ENCODE measurements around the gene RPL14.
A peak's percentile ranks its signal among the peaks of the same experiment; 100 is the strongest.

Gene RPL14

GRCh38 chr3:40463579-40463978, 6.4 kb downstream of the RPL14 start:
- no peak for DNase-seq

GRCh38 chr3:40464339-40465110, 7.4 kb downstream of the RPL14 start:
- peak; percentile 15 to 60 for DNase-seq

- no peak for DNase-seq
Observed at GRCh38 chr3:40465111-40465407, 7.9 kb downstream of the RPL14 start.

GRCh38 chr3:40465456-40465855, 8.3 kb downstream of the RPL14 start:
- DNase-seq: no peak

- no peak for DNase-seq
Observed at GRCh38 chr3:40468018-40468417, 10.9 kb downstream of the RPL14 start.

- no peak for DNase-seq
Observed at GRCh38 chr3:40470701-40471100, 13.6 kb downstream of the RPL14 start.

GRCh38 chr3:40476478-40477470, 19.6 kb downstream of the RPL14 start, which contains the start of gene ZNF619:
Gene ZNF619 (plus strand): TSS chr3:40477122. CDS start chr3:40477980, 858 bp downstream.
- peak; percentile 73 to 77 for DNase-seq

- no peak for DNase-seq
Observed at GRCh38 chr3:40477666-40478065, 20.5 kb downstream of the RPL14 start.

GRCh38 chr3:40487172-40487571, 30.0 kb downstream of the RPL14 start:
- no peak for DNase-seq

- no peak for DNase-seq
Observed at GRCh38 chr3:40490916-40491315, 33.8 kb downstream of the RPL14 start.

GRCh38 chr3:40494698-40495097, 37.6 kb downstream of the RPL14 start:
- DNase-seq: no peak

GRCh38 chr3:40497288-40497687, 40.1 kb downstream of the RPL14 start:
- DNase-seq: no peak

- no peak for DNase-seq
Observed at GRCh38 chr3:40499952-40500351, 42.8 kb downstream of the RPL14 start.

- no peak for DNase-seq
Observed at GRCh38 chr3:40502034-40502433, 44.9 kb downstream of the RPL14 start.

GRCh38 chr3:40504636-40505430, 47.7 kb downstream of the RPL14 start:
- DNase-seq: no peak

GRCh38 chr3:40505599-40506462, 48.7 kb downstream of the RPL14 start, which contains the start of gene ZNF620:
Gene ZNF620 (plus strand): TSS chr3:40506039. CDS start chr3:40506353, 314 bp downstream.
- DNase-seq: peak; percentile 59 to 65

- no peak for DNase-seq
Observed at GRCh38 chr3:40511031-40511718, 54.0 kb downstream of the RPL14 start.

- no peak for DNase-seq
Observed at GRCh38 chr3:40516201-40516600, 59.1 kb downstream of the RPL14 start.

- DNase-seq: no peak
Observed at GRCh38 chr3:40518067-40518466, 60.9 kb downstream of the RPL14 start.

Measured in CD4-positive, alpha-beta T cell treated with Interleukin-4 for 1 hour (primary cell).